Fibroblast of lung (primary cell): Measurements from ENCODE around the gene MBNL1. TPM values are rescaled to one million over a fixed set of nuclear protein-coding genes. Genes with fewer than 3 reads are reported as not detected.

Experiments used
- DNase-seq, 2 donors: peaks; one replicate each; pipeline versions ENCODE4 v3.0.0 to v3.0.0-alpha.2; 2010; ENCODE audit warnings: low read depth in 2 of 2
- H2AFZ ChIP-seq: 2 replicates; pipeline ENCODE4 v1.5.1; 2012; ENCODE audit warnings: low read length, control low read depth, inconsistent platforms
- H3K27ac ChIP-seq: 2 replicates; pipeline ENCODE4 v1.5.1; 2011; ENCODE audit warnings: low read length, control low read depth; ENCODE audit not compliant: insufficient read depth
- H3K27me3 ChIP-seq: 2 replicates; pipeline ENCODE4 v1.5.1; 2011; ENCODE audit warnings: mild to moderate bottlenecking, low read length; ENCODE audit not compliant: control insufficient read depth, insufficient read depth
- H3K36me3 ChIP-seq: 2 replicates; pipeline ENCODE4 v1.5.1; 2011; ENCODE audit warnings: low read length; ENCODE audit not compliant: control insufficient read depth, insufficient read depth
- H3K4me1 ChIP-seq: 2 replicates; pipeline ENCODE4 v1.5.1; 2011; ENCODE audit warnings: low read length; ENCODE audit not compliant: control insufficient read depth, insufficient read depth; ENCODE audit errors: extremely low read depth
- H3K4me2 ChIP-seq: 2 replicates; pipeline ENCODE4 v1.5.1; 2011; ENCODE audit warnings: low read length, control low read depth; ENCODE audit not compliant: insufficient read depth; ENCODE audit errors: extremely low read depth
- H3K4me3 ChIP-seq, 4 experiments: fragments of 200-600 bp in 1 of 4; sonication (generic) in 1 of 4; replicated peaks in 1 of 4; 2 replicates each; pipeline ENCODE4 v1.5.1; 2011 to 2016; ENCODE audit warnings: low read length in 4 of 4, low read depth in 3 of 4, mild to moderate bottlenecking in 3 of 4, control low read depth in 2 of 4, inconsistent platforms in 1 of 4, mixed read lengths in 1 of 4; ENCODE audit not compliant: insufficient read depth in 1 of 4; ENCODE audit errors: control extremely low read depth in 1 of 4
- H3K79me2 ChIP-seq: 2 replicates; pipeline ENCODE4 v1.5.1; 2012; ENCODE audit warnings: mild to moderate bottlenecking, low read length, inconsistent platforms; ENCODE audit not compliant: control insufficient read depth, insufficient read depth
- H3K9ac ChIP-seq: 2 replicates; pipeline ENCODE4 v1.5.1; 2011; ENCODE audit warnings: mild to moderate bottlenecking, low read length, control low read depth; ENCODE audit not compliant: insufficient read depth
- H3K9me3 ChIP-seq: 2 replicates; pipeline ENCODE4 v1.5.1; 2012; ENCODE audit warnings: low read depth, low read length; ENCODE audit not compliant: control insufficient read depth, insufficient read depth
- H4K20me1 ChIP-seq: 2 replicates; pipeline ENCODE4 v1.5.1; 2011; ENCODE audit warnings: low read length; ENCODE audit not compliant: control insufficient read depth, insufficient read depth; ENCODE audit errors: extremely low read depth
- EZH2 ChIP-seq: IDR thresholded peaks from 2 replicates; pipeline ENCODE4 v1.5.1; 2012; ENCODE audit warnings: low read length, control low read depth, mild to moderate bottlenecking; ENCODE audit errors: missing control alignments
- polyA plus RNA-seq, 2 donors: library from polyadenylated mRNA; depleted of rRNA in 1 of 2; stranded (reverse) in 1 of 2; unstranded in 1 of 2; fragments of >200 nt; gene quantifications; 2 replicates each; pipeline ENCODE4 v1.2.1, GENCODE V29; 2011 to 2012; ENCODE audit warnings: missing spikeins in 1 of 2
- total RNA-seq: library from RNA; depleted of rRNA; stranded (reverse); fragments of >200 nt; gene quantifications from 2 replicates; pipeline ENCODE4 v1.2.1, GENCODE V29; 2014
- TF ChIP-seq, protein P1 (sequence below), 2 donors: IDR thresholded peaks in 1 of 2; conservative IDR thresholded peaks in 1 of 2; 1 replicate in 1 of 2; 2 replicates in 1 of 2; pipeline ENCODE4 v1.5.1; 2011 to 2012; ENCODE audit warnings: low read length in 2 of 2, control low read depth in 1 of 2, inconsistent platforms in 1 of 2, low read depth in 1 of 2, mild to moderate bottlenecking in 1 of 2

MBNL1 gene
- total and polyA plus RNA-seq, 2 donors (not counting 1 experiment from before 2014, with no cell fraction given) = 150 to 213 TPM

GRCh38 chr3:152253514-152253913 is 15.2 kb upstream of the MBNL1 start:
- H3K9me3 ChIP-seq = no peaks in the 10 kb centered on the region
- H3K79me2 ChIP-seq = no peaks in the 10 kb centered on the region
- no peak overlapping the region for H3K4me3 ChIP-seq
- H3K36me3 ChIP-seq = no peaks in the 10 kb centered on the region
- no peak overlapping the region for H3K4me2 ChIP-seq
- no peak overlapping the region for H3K27ac ChIP-seq
- TF ChIP-seq EZH2 = no peak
- TF ChIP-seq, protein P1, sequence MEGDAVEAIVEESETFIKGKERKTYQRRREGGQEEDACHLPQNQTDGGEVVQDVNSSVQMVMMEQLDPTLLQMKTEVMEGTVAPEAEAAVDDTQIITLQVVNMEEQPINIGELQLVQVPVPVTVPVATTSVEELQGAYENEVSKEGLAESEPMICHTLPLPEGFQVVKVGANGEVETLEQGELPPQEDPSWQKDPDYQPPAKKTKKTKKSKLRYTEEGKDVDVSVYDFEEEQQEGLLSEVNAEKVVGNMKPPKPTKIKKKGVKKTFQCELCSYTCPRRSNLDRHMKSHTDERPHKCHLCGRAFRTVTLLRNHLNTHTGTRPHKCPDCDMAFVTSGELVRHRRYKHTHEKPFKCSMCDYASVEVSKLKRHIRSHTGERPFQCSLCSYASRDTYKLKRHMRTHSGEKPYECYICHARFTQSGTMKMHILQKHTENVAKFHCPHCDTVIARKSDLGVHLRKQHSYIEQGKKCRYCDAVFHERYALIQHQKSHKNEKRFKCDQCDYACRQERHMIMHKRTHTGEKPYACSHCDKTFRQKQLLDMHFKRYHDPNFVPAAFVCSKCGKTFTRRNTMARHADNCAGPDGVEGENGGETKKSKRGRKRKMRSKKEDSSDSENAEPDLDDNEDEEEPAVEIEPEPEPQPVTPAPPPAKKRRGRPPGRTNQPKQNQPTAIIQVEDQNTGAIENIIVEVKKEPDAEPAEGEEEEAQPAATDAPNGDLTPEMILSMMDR (conservative IDR thresholded peaks at IDR 0.05 in 1 of 2, IDR thresholded peaks at IDR 0.05 in 1 of 2; ENCODE audit: low read depth in 1 of 2, low read length in 2 of 2) = no peak
- H2AFZ ChIP-seq = no peak overlapping the region
- H3K4me1 ChIP-seq = peaks cover 2% of the 10 kb centered on the region
- no peak for DNase-seq
- H3K9ac ChIP-seq = no peak overlapping the region
- H3K27me3 ChIP-seq = no peaks in the 10 kb centered on the region
- H4K20me1 ChIP-seq = no peaks in the 10 kb centered on the region

- Histone ChIP-seq H2AFZ (no peak overlapping the region), H3K9me3 (no peaks in the 10 kb centered on the region), H3K27ac (no peak overlapping the region), H3K4me1 (peaks cover 3% of the 10 kb centered on the region), H3K4me2 (no peak overlapping the region), H3K36me3 (no peaks in the 10 kb centered on the region), H3K4me3 (no peak overlapping the region), H4K20me1 (no peaks in the 10 kb centered on the region), H3K79me2 (no peaks in the 10 kb centered on the region), H3K27me3 (no peaks in the 10 kb centered on the region), H3K9ac (no peak overlapping the region)
- DNase-seq = no peak
- TF ChIP-seq, protein P1 (conservative IDR thresholded peaks at IDR 0.05 in 1 of 2, IDR thresholded peaks at IDR 0.05 in 1 of 2; ENCODE audit: low read depth in 1 of 2, low read length in 2 of 2) = no peak
- no peak for TF ChIP-seq EZH2
Observed at GRCh38 chr3:152254041-152254440, 14.7 kb upstream of the MBNL1 start.

GRCh38 chr3:152255290-152255689 is 13.4 kb upstream of the MBNL1 start:
- H3K27me3 ChIP-seq = no peaks in the 10 kb centered on the region
- no peak overlapping the region for H3K4me3 ChIP-seq
- DNase-seq = no peak
- H4K20me1 ChIP-seq = no peaks in the 10 kb centered on the region
- H3K79me2 ChIP-seq = no peaks in the 10 kb centered on the region
- H3K9ac ChIP-seq = no peak overlapping the region
- H3K4me1 ChIP-seq = peaks cover 5% of the 10 kb centered on the region
- H2AFZ ChIP-seq = no peak overlapping the region
- no peak overlapping the region for H3K4me2 ChIP-seq
- H3K9me3 ChIP-seq = no peaks in the 10 kb centered on the region
- no peaks in the 10 kb centered on the region for H3K36me3 ChIP-seq
- H3K27ac ChIP-seq = no peak overlapping the region
- TF ChIP-seq EZH2 = no peak
- TF ChIP-seq, protein P1 (conservative IDR thresholded peaks at IDR 0.05 in 1 of 2, IDR thresholded peaks at IDR 0.05 in 1 of 2; ENCODE audit: low read depth in 1 of 2, low read length in 2 of 2) = no peak
